COLO668 (cell line): Measurements from ENCODE around the gene NLGN4X.
"Not testable (repeated sequence)": the region's sequence is repeated elsewhere in the genome, so short reads cannot be mapped to it uniquely, and the experiment has no call there.

Experiments
- DNase-seq: peaks from one replicate; lab custom pipeline; 2025; ENCODE audit not compliant: unreplicated experiment; lab: John Stamatoyannopoulos, UW

Gene NLGN4X

DNA sequence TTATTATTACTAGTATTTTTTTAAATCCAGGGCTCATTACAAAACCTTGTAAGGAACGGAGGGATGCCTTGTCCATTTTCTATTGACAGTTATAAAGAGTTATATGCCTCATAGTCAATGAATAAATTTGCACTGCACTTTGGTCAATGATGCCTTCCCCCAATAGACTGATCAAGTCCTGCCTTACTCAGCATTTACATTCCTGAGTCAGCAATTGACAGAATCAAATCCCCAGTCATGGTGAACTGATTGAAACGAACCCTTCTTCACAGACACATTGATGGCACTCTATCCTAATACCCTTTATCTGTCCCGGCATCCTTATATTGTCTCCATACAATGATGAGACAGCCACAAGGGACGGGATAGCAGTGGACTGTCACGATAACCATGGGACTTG is 213.2 kb downstream of the NLGN4X start:
- DNase-seq, result no peak

DNA sequence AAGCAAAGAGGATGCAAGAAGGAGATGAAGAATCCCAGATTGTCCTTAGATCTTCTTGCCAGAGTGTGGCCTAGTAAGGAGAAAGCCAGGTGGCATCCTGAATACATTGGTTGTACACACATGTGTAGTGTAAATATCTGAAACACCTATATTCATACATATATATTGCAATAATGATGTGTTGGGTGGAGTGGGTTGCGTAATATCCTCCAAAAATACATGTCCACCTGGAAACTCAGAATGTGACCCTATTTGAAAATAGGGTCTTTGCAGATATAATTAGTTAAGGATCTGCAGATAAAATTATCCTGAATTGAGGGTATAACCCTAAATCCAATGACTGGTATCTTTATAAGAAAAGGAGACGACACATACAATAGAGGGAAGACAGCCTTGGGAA is 216.3 kb downstream of the NLGN4X start:
- DNase-seq, result no peak

DNA sequence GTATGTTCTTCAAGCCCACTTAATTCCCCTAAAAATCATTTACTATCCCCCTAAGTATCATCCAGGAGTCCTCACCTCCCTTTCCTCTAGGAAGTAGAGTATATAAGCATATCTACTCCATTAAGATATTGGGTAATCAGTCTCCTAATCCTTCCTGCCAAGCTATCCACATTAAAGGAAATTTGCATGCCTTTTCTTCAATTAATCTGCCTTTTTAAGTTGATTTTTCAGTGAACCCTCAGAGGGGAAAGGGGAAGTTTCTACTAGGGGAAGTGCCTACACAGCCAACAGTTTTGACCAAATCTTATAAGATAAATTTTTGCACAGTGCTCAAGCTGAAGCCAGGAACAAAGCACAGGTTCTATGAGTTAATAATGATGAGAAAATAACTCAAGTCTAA is 222.8 kb downstream of the NLGN4X start:
- DNase-seq, result no peak

DNA sequence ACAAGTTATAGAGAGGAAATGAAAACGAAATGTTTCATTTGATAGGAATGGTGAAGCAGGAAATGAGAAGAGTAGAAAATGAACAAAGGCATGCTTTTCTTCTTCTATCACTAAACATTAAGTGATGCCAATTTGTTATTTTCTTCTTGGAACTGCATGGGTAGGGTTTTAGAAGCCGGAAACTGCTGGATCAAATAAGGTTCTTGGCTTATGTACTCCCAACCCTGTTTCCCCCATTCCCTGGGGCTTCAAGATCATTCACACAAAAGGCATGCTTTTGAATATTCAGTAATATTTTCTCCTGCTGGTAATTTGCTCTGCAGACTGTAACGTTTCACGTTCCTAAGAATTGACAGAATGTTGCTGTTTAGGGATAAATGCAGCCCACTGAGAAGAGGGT is 224.1 kb downstream of the NLGN4X start:
- DNase-seq, result no peak

DNA sequence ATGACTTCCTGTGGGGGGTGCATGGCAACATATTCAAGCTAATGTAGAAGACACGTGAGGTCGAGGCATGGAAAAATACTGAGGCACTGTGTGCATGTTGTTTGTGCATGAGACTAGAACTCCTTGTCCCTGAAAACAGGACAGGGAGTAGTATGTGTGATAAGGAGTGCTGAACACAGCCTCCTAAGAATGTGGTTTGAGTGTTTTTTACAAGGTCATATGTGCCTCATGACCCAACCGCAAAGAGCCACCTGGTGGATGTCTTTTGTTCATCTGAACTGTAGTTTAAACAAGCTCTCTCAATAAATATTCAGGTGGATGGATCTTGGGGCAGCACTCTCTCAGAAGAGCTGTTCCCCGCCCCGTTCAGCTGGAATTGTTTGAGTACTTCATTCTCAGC is 226.6 kb downstream of the NLGN4X start:
- DNase-seq, result no peak

DNA sequence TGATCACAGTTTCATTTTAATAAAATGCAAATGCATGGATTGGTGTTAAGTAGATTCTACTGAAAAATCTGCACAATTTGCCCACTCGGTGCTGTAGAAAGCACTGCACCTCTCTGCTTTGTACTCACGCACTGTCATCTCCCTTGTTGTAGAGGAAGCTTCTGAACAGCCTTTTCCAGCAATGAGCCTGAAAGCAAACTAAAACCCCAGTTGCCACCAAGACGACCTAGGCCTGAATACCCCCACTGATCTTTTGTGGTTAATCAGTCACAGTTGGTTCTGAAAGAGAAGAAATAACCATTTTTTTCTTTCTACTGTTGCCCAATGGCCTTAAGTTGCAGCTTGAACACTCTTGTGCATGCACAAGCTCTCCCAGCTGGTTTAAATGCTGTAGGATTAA is 229.8 kb downstream of the NLGN4X start:
- no peak for DNase-seq

DNA sequence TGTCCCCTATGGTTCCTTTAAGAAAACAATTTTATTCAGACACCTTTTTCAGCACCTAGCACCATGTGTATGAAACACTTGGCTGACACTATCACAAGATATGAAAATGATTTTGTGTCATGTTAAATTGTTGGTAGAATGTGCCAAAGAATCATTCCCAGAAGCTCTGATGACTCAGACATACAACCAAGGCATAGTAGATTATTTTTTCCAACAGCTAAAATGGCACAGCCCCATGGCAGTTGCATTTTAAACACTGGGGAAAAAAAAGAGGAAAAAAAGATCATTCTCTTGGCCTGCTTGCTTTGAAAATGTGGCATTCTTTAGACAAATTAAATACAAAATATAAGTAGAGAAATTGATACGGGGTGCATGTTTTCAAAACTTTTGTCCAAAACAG is 230.2 kb downstream of the NLGN4X start:
- no peak for DNase-seq

DNA sequence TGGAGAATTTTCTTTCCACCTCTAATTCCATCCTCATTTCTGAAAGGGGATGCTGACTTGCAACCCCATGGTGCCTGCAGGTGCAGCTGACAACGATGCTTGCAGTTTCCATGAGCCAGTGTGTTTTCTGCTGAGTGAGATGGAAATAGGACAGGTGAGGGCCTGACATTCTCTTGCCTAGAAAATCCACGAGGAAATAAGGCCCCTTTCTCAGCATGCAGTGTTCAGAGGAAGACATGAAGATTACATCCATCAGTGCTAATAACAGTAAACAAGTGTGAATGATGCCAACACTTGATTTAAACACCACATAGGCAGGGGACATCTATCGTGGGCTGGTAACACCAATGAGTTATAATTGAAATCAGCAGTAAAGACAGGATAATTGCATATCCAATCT is 237.3 kb downstream of the NLGN4X start:
- no peak for DNase-seq

DNA sequence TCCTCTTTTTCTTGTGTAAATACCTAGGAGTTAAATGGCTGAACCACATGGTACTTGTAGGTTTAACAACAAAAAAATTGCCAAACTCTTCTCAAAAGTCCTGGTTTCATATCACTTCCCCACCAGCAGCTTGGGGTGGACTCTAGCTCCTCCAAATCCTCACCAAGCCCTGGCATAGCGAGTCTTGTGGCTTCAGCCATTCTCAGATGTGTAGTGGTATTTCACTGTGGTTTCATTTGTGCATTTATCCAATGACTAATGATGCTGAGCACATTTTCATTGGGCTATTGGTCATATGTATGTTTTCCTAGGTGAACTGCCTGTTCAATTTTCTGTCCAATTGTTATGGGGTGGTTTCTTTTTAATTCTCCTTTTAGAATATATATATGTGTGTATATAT is 249.3 kb downstream of the NLGN4X start:
- no peak for DNase-seq

DNA sequence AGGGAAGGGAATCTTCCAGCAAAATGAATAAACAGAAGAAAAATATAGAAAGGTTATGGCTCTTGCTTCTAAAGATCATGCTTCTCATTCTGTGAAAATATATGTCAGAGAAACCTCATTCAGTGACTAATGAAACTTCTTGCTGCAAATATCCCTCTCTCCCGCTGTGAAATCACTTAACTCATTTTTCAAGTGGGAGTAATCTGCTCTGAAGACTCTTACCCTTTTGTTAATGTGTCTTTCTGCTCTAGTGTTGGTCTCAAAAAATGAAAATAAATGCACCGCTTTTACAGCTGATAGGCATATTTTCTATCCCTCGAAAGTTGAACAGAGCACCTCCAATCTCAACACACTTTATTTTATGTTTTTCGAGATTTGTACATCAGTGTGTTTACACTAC is 252.3 kb downstream of the NLGN4X start:
- DNase-seq, result no peak

DNA sequence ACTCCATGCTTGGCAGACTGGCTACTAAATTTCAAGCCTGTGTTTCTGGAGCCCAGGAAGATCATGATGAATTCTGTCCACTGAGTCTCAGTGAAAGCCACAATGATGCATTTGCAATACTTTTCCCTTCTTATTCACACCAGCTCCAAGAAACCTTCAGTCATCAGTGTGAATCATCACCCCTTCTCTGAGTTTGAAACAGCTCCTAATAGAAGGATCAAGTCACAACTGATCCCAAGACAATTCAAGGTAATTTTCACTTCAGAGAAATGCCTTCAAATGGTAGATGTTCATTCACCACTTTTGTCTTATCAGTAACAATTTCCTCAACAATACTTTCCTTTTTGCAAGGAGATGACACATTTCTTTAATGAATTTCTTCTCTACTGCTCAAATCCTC is 257.4 kb downstream of the NLGN4X start:
- no peak for DNase-seq

DNA sequence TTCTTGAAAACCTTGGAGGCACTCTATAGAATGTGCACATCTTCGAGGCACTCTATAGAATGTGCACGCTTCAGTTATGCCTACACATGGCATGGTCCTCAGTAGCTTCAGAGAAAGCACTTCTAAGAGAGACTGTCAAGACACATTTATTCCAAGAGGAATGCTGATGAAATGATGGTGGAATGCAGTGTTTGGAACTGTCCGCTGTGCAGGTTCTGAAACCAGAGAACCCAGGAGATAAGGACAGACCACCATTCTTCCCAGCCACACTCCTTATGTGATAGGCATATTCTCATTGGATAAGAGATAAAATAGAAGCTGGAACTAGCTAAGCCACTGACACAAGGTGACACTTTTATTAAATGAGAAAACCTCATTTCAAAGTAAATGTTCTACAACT is 263.3 kb downstream of the NLGN4X start:
- no peak for DNase-seq

DNA sequence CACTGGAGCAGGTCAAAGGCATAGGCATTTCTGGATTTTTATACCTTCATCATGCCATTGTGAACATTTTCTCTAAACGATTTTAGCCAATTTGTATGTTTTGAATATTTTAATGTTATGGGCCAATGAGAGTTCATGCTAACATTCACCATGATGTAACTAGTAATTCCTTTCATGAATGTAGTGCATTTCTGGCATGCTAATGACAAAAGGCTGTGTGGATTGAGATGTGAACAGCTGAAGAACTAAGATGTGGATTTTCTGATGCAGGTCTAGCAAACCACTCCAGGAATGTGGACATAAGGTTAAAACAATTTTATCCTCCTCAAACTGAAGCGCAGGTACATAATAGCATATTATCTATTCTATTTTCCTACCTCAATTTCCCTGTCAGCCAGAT is 269.4 kb downstream of the NLGN4X start:
- no peak for DNase-seq

DNA sequence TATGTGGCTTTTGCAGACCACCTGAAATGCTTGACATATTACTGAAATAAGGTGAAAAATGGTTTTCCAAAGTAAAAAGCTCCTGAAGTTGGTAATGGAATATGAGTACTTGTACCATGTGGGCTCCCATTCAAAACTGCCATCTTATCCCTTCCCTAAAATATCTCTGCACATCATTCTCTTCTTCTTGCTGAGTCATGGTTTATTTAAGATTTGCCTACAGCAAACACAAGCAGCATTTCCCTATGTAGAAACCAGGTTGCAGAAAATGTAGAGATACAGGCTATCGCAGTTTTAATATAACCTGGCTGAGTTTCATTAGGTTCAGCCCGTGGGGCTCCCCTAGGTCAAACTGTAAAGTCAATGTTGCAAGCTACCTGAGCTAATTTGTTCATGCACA is 270.1 kb downstream of the NLGN4X start:
- no peak for DNase-seq

DNA sequence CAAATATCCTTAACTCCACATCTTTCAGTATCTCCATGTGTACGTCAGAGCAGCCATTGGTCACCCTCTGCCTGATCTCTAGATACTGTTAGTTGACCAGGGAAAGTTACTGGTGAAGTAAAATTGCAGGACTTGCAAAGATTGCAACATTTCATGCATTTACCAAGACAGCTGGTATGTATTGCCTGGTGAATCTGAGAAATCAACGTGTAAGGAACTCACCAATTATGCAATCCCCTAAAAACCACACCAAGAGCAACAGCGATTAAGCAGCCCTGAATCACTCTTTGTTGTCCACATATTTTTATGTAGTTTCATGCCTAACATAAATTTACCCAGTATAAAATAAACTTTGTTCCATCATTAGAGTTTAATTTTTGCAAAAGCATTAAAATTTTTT is 271.2 kb downstream of the NLGN4X start:
- DNase-seq, result no peak

DNA sequence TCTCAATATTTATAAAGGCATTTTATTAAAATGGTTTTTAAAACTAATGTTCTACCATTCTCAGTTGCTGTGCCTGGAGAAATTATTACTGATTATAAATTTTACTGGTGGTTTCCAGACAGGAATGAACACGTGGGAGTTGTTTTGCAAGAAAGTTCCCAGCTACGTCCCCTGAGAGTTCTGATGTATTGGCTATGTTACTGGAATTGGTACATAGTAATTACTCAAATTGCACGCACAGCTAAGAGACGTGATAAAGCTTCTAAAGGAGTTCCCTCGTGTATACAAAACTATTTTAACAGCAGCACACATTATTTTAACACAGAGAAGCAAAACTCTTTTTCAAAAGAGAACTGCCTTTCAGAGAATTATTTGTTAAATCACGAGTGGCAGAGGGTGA is 292.2 kb downstream of the NLGN4X start:
- DNase-seq, result no peak

DNA sequence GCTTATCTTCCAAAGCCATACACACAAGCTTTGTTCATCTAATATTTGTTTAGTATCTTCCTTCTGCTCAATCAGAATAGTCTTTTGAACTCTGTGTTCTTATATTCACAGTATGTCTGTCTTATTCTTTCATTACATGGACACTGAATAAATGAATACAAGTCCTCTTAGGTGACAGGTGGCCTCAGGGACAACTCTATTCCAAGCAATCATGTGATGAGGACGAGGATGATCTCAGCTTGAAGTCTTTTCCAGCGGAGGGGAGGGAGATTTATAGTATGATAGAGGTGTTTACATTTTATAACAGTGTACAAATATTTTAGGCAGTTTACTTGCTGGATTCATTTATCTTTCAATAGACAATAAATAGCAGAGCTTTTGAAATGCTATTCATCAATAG is 300.4 kb downstream of the NLGN4X start:
- DNase-seq, result no peak

DNA sequence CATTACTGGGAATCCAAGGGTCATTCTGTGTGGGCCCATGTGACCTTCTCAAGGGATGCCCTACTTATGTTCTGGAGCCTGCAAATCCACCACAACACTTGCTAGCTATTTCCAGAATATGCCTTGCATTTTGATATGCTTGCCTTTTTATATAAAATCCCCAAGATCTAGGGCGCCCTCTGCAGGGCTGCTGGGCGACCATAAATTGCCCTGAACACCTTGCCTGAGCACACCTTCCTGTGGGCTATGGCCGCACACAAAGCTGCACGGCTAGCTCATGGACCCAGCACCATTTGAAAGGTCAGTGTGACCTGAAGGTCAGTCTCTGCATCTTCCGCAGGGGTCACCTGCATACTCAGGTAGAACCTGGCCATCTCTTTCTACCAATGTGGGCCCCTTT is 311.7 kb downstream of the NLGN4X start:
- no peak for DNase-seq

DNA sequence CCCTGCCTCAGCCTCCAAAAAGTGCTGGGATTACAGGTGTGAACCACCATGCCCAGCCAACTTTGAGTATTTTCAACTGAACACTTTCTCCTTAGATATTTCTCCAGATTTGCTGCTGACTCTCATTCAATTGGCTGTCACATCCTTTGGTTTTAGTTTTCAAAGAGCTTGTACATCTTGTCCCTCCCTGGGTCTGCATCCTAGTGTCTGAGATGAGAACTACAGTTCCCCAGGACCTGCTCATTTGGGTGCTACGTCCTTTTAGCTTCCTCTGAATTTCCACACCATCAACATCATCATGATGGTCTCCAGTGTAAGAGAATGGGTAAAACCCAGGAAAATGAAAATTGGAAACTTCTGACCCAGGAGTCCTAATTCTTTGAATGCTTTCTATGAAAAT is 312.9 kb downstream of the NLGN4X start:
- no peak for DNase-seq

DNA sequence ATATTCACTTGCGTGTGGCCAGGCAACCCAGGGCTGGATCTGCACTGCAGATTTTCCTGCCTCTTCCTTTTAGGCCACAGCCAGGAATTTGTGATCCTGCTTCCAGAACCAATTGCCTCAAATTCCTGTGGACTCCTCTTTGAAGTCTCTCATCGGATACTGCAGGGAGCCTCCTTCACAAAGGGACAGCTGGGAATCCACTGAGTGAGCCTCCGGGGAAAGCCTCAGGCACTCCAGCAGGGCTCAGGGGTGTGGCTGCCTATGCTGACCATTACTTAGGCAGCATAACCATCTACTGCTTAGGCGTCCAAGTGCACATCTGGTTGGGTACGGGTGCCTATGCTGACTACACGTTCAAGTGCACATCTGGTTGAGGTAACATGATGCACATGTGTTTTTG is 321.5 kb downstream of the NLGN4X start:
- no peak for DNase-seq

DNA sequence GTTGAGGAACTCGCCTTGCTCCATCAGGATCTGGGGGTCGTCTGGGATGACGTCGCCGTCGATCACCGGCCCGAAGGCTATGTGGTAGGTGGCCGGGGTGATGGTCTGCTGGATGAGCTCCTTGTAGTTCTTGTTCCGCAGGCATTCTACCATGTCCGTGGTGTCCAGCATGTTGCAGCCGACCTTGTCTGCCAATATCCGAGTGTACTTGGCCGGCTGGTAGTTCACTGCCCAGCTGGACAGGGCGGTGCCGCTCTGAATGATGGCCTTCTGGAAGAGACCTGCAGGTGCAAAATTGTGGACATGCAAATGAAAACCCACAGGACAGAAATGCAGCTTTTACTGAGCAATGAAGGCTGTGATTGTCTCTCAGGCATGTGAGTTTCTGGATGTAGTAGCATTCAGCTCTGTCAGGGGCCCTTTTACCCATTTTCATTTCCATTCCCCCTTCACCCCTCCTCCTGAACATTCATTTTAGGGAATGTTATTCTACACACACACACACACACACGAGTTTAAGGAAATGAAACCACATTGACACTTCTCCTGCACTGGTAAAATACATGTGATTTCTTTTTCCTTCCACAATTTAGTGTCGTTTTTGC is 325.0 kb downstream of the NLGN4X start:
- not testable (repeated sequence) for DNase-seq

DNA sequence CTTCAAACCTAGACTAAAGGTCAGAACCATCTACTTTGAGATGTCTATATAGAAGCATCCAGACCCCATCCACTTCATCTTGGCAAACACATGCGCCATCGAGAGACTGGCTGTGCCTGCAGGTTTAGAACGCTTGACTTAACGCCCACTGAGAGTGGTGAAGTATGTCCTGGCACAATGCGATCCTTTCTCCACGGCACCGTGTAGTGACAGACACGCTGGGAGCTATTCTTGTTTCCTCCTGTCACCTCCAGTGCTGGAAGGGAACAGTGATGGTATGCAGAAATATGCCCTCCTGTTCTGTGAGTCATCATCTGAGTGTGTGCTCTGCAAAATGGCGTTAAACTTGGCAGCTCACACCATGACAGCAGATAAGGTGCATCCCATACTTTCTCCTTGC is 330.2 kb downstream of the NLGN4X start:
- DNase-seq, result no peak

DNA sequence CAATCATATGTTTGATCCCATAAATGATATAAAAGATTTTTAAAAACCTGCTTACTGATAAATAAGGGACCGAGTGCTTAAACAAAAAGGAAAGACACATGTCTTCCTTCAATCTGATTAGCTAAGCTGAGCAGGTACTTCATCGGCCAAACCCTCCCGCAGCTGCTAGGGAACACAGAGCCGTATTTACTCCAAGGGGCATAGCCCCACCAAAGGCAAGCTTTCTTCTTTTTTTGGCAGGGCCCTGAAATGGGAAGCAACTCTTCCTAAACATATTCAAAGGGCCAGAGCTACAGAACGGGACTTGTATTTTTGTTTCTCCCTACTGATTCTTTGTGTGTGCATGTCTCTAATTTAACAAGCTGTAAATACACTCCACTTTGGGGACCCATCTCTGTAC is 337.3 kb downstream of the NLGN4X start:
- DNase-seq, result no peak
